ENCODE data around the gene TSC22D1.

Gene TSC22D1

GRCh38 chr13:44416301-44416700 lies 159.8 kb downstream of the TSC22D1 start:
- H3K4me2 ChIP-seq (ENCODE audit: low read length), result no peak overlapping the region
- H2BK12ac ChIP-seq (ENCODE audit: low read length), result no peak overlapping the region
- no peak overlapping the region for H4K8ac ChIP-seq (ENCODE audit: low read depth, low read length)
- no peak overlapping the region for H3K4ac ChIP-seq (ENCODE audit: low read depth, low read length)
- H3K79me2 ChIP-seq (ENCODE audit: control insufficient read depth, insufficient read depth, low read length, poor library complexity), result no peaks in the 10 kb centered on the region
- peaks cover 2% of the 10 kb centered on the region for H3K9me3 ChIP-seq (ENCODE audit: insufficient read depth, low read depth, low read length)
- H3K4me1 ChIP-seq (ENCODE audit: control insufficient read depth in 1 of 2, insufficient read depth in 2 of 2, low read length in 2 of 2), result peaks cover 7 to 11% of the 10 kb centered on the region in 2 experiments
- H3K18ac ChIP-seq (ENCODE audit: low read length), result no peak overlapping the region
- no peak overlapping the region for H3K27ac ChIP-seq (ENCODE audit: low read depth, low read length)
- H2BK5ac ChIP-seq (ENCODE audit: low read depth, low read length, poor library complexity), result no peak overlapping the region
- H3K27me3 ChIP-seq (ENCODE audit: insufficient read depth, low read length), result no peaks in the 10 kb centered on the region
- no peaks in the 10 kb centered on the region for H3K36me3 ChIP-seq (ENCODE audit: control insufficient read depth in 1 of 2, insufficient read depth in 2 of 2, low read length in 2 of 2)
- WGBS (ENCODE audit: extremely low coverage, insufficient coverage, insufficient read length), result no CpG with 5 or more reads among the region's 10 CpGs
- no peak overlapping the region for H3K23ac ChIP-seq (ENCODE audit: low read length)
- H3K79me1 ChIP-seq (ENCODE audit: low read length), result no peaks in the 10 kb centered on the region
- H3K14ac ChIP-seq (ENCODE audit: low read length), result no peak overlapping the region
- DNase-seq, result no peak
- no peak overlapping the region for H3K9ac ChIP-seq (ENCODE audit: low read length)
- no peak overlapping the region for H4K91ac ChIP-seq (ENCODE audit: low read depth, low read length)
- no peak overlapping the region for H2AK5ac ChIP-seq (ENCODE audit: low read length)
- H3K4me3 ChIP-seq (ENCODE audit: low read depth, low read length), result no peak overlapping the region
- no peak overlapping the region for H4K12ac ChIP-seq (ENCODE audit: low read depth, low read length)
- no peak overlapping the region for H2AFZ ChIP-seq (ENCODE audit: insufficient read depth, low read length, poor library complexity)
- no peak overlapping the region for H2BK120ac ChIP-seq (ENCODE audit: insufficient read depth, low read length, poor library complexity)

- H3K4me1 ChIP-seq (ENCODE audit: control insufficient read depth in 1 of 2, insufficient read depth in 2 of 2, low read length in 2 of 2), result peaks cover 7 to 11% of the 10 kb centered on the region in 2 experiments
Measured at GRCh38 chr13:44415815-44416214, 160.3 kb downstream of the TSC22D1 start.

GRCh38 chr13:44414716-44415115 lies 161.4 kb downstream of the TSC22D1 start:
- H3K9ac ChIP-seq (ENCODE audit: low read length), result no peak overlapping the region
- H3K4me1 ChIP-seq (ENCODE audit: control insufficient read depth in 1 of 2, insufficient read depth in 2 of 2, low read length in 2 of 2), result peaks cover 7 to 11% of the 10 kb centered on the region in 2 experiments
- H3K27ac ChIP-seq (ENCODE audit: low read depth, low read length), result no peak overlapping the region
- H2BK120ac ChIP-seq (ENCODE audit: insufficient read depth, low read length, poor library complexity), result no peak overlapping the region
- peaks cover 2% of the 10 kb centered on the region for H3K9me3 ChIP-seq (ENCODE audit: insufficient read depth, low read depth, low read length)
- H3K4me2 ChIP-seq (ENCODE audit: low read length), result no peak overlapping the region
- no peak overlapping the region for H2BK12ac ChIP-seq (ENCODE audit: low read length)
- H4K8ac ChIP-seq (ENCODE audit: low read depth, low read length), result no peak overlapping the region
- no peak overlapping the region for H4K91ac ChIP-seq (ENCODE audit: low read depth, low read length)
- no peak overlapping the region for H3K14ac ChIP-seq (ENCODE audit: low read length)
- H3K4ac ChIP-seq (ENCODE audit: low read depth, low read length), result no peak overlapping the region
- H3K4me3 ChIP-seq (ENCODE audit: low read depth, low read length), result no peak overlapping the region
- no peaks in the 10 kb centered on the region for H3K36me3 ChIP-seq (ENCODE audit: control insufficient read depth in 1 of 2, insufficient read depth in 2 of 2, low read length in 2 of 2)
- H2AFZ ChIP-seq (ENCODE audit: insufficient read depth, low read length, poor library complexity), result no peak overlapping the region
- no peaks in the 10 kb centered on the region for H3K79me1 ChIP-seq (ENCODE audit: low read length)
- H2BK5ac ChIP-seq (ENCODE audit: low read depth, low read length, poor library complexity), result no peak overlapping the region
- DNase-seq, result no peak
- H3K18ac ChIP-seq (ENCODE audit: low read length), result no peak overlapping the region
- no peaks in the 10 kb centered on the region for H3K27me3 ChIP-seq (ENCODE audit: insufficient read depth, low read length)
- no peak overlapping the region for H3K23ac ChIP-seq (ENCODE audit: low read length)
- WGBS (ENCODE audit: extremely low coverage, insufficient coverage, insufficient read length), result no CpG with 5 or more reads among the region's 26 CpGs
- no peak overlapping the region for H2AK5ac ChIP-seq (ENCODE audit: low read length)
- H4K12ac ChIP-seq (ENCODE audit: low read depth, low read length), result no peak overlapping the region
- H3K79me2 ChIP-seq (ENCODE audit: control insufficient read depth, insufficient read depth, low read length, poor library complexity), result no peaks in the 10 kb centered on the region

More at GRCh38 chr13:44415815-44416214, 160.3 kb downstream of the TSC22D1 start:
- H3K4me2 ChIP-seq (ENCODE audit: low read length), result no peak overlapping the region
- no peak overlapping the region for H2BK5ac ChIP-seq (ENCODE audit: low read depth, low read length, poor library complexity)
- no peak overlapping the region for H4K91ac ChIP-seq (ENCODE audit: low read depth, low read length)
- no peaks in the 10 kb centered on the region for H3K27me3 ChIP-seq (ENCODE audit: insufficient read depth, low read length)
- no peaks in the 10 kb centered on the region for H3K79me2 ChIP-seq (ENCODE audit: control insufficient read depth, insufficient read depth, low read length, poor library complexity)
- no peak overlapping the region for H2BK12ac ChIP-seq (ENCODE audit: low read length)
- no peak for DNase-seq
- no peak overlapping the region for H3K9ac ChIP-seq (ENCODE audit: low read length)
- H3K4ac ChIP-seq (ENCODE audit: low read depth, low read length), result no peak overlapping the region
- H3K36me3 ChIP-seq (ENCODE audit: control insufficient read depth in 1 of 2, insufficient read depth in 2 of 2, low read length in 2 of 2), result no peaks in the 10 kb centered on the region
- peaks cover 2% of the 10 kb centered on the region for H3K9me3 ChIP-seq (ENCODE audit: insufficient read depth, low read depth, low read length)
- H2AK5ac ChIP-seq (ENCODE audit: low read length), result no peak overlapping the region
- H3K79me1 ChIP-seq (ENCODE audit: low read length), result no peaks in the 10 kb centered on the region
- H3K18ac ChIP-seq (ENCODE audit: low read length), result no peak overlapping the region
- no CpG with 5 or more reads among the region's 15 CpGs for WGBS (ENCODE audit: extremely low coverage, insufficient coverage, insufficient read length)
- no peak overlapping the region for H3K23ac ChIP-seq (ENCODE audit: low read length)
- H3K4me3 ChIP-seq (ENCODE audit: low read depth, low read length), result no peak overlapping the region
- H2BK120ac ChIP-seq (ENCODE audit: insufficient read depth, low read length, poor library complexity), result no peak overlapping the region
- no peak overlapping the region for H3K14ac ChIP-seq (ENCODE audit: low read length)
- H4K8ac ChIP-seq (ENCODE audit: low read depth, low read length), result no peak overlapping the region
- no peak overlapping the region for H4K12ac ChIP-seq (ENCODE audit: low read depth, low read length)
- no peak overlapping the region for H2AFZ ChIP-seq (ENCODE audit: insufficient read depth, low read length, poor library complexity)
- H3K27ac ChIP-seq (ENCODE audit: low read depth, low read length), result no peak overlapping the region

- H2AFZ ChIP-seq (ENCODE audit: insufficient read depth, low read length, poor library complexity), result no peak overlapping the region
- peaks cover 2% of the 10 kb centered on the region for H3K9me3 ChIP-seq (ENCODE audit: insufficient read depth, low read depth, low read length)
- H4K12ac ChIP-seq (ENCODE audit: low read depth, low read length), result no peak overlapping the region
- H2BK5ac ChIP-seq (ENCODE audit: low read depth, low read length, poor library complexity), result no peak overlapping the region
- H3K4ac ChIP-seq (ENCODE audit: low read depth, low read length), result no peak overlapping the region
- H3K14ac ChIP-seq (ENCODE audit: low read length), result no peak overlapping the region
- peaks cover 7 to 10% of the 10 kb centered on the region in 2 experiments for H3K4me1 ChIP-seq (ENCODE audit: control insufficient read depth in 1 of 2, insufficient read depth in 2 of 2, low read length in 2 of 2)
- H4K91ac ChIP-seq (ENCODE audit: low read depth, low read length), result no peak overlapping the region
- H3K27ac ChIP-seq (ENCODE audit: low read depth, low read length), result no peak overlapping the region
- H3K4me2 ChIP-seq (ENCODE audit: low read length), result no peak overlapping the region
- no peak overlapping the region for H3K9ac ChIP-seq (ENCODE audit: low read length)
- H2BK120ac ChIP-seq (ENCODE audit: insufficient read depth, low read length, poor library complexity), result no peak overlapping the region
- no peaks in the 10 kb centered on the region for H3K36me3 ChIP-seq (ENCODE audit: control insufficient read depth in 1 of 2, insufficient read depth in 2 of 2, low read length in 2 of 2)
- no peaks in the 10 kb centered on the region for H3K27me3 ChIP-seq (ENCODE audit: insufficient read depth, low read length)
- WGBS (ENCODE audit: extremely low coverage, insufficient coverage, insufficient read length), result no CpG with 5 or more reads among the region's 13 CpGs
- no peaks in the 10 kb centered on the region for H3K79me1 ChIP-seq (ENCODE audit: low read length)
- H3K79me2 ChIP-seq (ENCODE audit: control insufficient read depth, insufficient read depth, low read length, poor library complexity), result no peaks in the 10 kb centered on the region
- H3K4me3 ChIP-seq (ENCODE audit: low read depth, low read length), result no peak overlapping the region
- H3K18ac ChIP-seq (ENCODE audit: low read length), result no peak overlapping the region
- no peak for DNase-seq
- H3K23ac ChIP-seq (ENCODE audit: low read length), result no peak overlapping the region
- H4K8ac ChIP-seq (ENCODE audit: low read depth, low read length), result no peak overlapping the region
- no peak overlapping the region for H2BK12ac ChIP-seq (ENCODE audit: low read length)
- H2AK5ac ChIP-seq (ENCODE audit: low read length), result no peak overlapping the region
Measured at GRCh38 chr13:44413095-44413494, 163.0 kb downstream of the TSC22D1 start.

All from trophoblast cell (in vitro differentiated cells and primary cell).